ENCODE results near the gene ZNF691.
"Not testable (repeated sequence)": the region's sequence is repeated elsewhere in the genome, so short reads cannot be mapped to it uniquely, and the experiment has no call there.

The ZNF691 gene

DNA sequence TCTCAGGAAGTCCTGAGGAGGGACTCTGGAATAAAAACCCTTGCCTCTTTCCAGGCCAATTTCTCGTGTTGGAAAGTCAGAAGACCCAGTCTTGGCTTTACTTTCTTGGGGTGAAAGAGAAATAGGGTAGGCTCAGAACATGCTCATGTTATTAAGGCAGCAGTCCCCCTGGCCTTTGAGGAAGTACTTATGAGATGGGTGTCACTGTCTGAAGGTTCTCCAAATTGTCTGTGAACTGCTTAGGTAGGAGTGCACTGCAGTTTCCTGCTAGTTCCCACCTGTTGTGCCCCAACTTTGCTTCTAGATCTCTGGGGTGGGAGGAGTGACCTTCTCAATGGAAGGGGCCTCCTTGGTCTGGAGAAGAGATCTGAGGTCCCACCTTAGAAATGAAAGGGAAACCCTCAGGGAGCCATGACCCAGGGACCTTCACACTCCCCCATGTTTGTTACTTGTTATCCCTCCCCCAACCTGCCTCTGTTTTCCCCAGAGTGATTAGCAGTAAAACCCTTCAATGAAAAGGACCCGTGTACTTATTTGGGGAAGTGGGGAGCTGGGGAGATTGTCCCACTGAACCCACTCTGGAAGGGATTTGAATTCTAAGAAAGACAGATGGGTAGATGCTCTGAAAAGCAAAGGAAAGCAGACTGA is 5.7 kb downstream of the ZNF691 start:
- no peak overlapping the region for H3K14ac ChIP-seq (ENCODE audit: low read length)
- H2BK5ac ChIP-seq (ENCODE audit: low read length), result no peak overlapping the region
- peaks cover 9 to 10% of the 10 kb centered on the region in 2 donors for H3K4me1 ChIP-seq (ENCODE audit: control insufficient read depth in 2 of 2, insufficient read depth in 1 of 2, low read depth in 1 of 2, low read length in 2 of 2)
- H2AFZ ChIP-seq (ENCODE audit: low read length), result no peak overlapping the region
- H3K23ac ChIP-seq (ENCODE audit: low read depth, low read length, poor library complexity), result no peak overlapping the region
- peaks cover 27 to 60% of the 10 kb centered on the region in 2 donors for H3K36me3 ChIP-seq (replicated peaks in 1 of 2; ENCODE audit: control insufficient read depth in 2 of 2, insufficient read depth in 2 of 2, low read length in 2 of 2)
- WGBS, 2 donors (ENCODE audit: extremely low coverage in 2 of 2, insufficient read length in 2 of 2, insufficient replicate concordance in 1 of 2), result no CpG with 5 or more reads among the region's 2 CpGs
- H2BK12ac ChIP-seq (ENCODE audit: low read length), result no peak overlapping the region
- H3K79me1 ChIP-seq (ENCODE audit: low read depth, low read length), result peaks cover 2% of the 10 kb centered on the region
- H2BK120ac ChIP-seq (ENCODE audit: low read depth, low read length), result no peak overlapping the region
- H2AK5ac ChIP-seq (ENCODE audit: low read depth, low read length), result no peak overlapping the region
- H3K9me3 ChIP-seq (replicated peaks in 1 of 2; ENCODE audit: control insufficient read depth in 2 of 2, insufficient read depth in 1 of 2, low read depth in 1 of 2, low read length in 2 of 2), result peaks cover 27 to 39% of the 10 kb centered on the region in 2 donors
- no peak overlapping the region for H4K8ac ChIP-seq (ENCODE audit: low read depth, low read length)
- H3K9ac ChIP-seq (ENCODE audit: low read depth, low read length, poor library complexity), result no peak overlapping the region
- H3K4me2 ChIP-seq (ENCODE audit: insufficient read depth, low read length, poor library complexity, severe bottlenecking), result no peak overlapping the region
- no peak overlapping the region for H3K4ac ChIP-seq (ENCODE audit: low read length)
- H3K27ac ChIP-seq (replicated peaks; ENCODE audit: low read length), result no peak overlapping the region
- no peak overlapping the region for H4K91ac ChIP-seq (ENCODE audit: low read depth, low read length, poor library complexity)
- H3K4me3 ChIP-seq (ENCODE audit: low read length in 2 of 2), result no peak overlapping the region
- no peak for DNase-seq (ENCODE audit: low spot score)
- H3K27me3 ChIP-seq (ENCODE audit: control insufficient read depth in 3 of 3, insufficient read depth in 3 of 3, low read depth in 1 of 3, low read length in 3 of 3), result no peaks in the 10 kb centered on the region
- H2BK15ac ChIP-seq (ENCODE audit: low read length), result no peak overlapping the region
- no peak overlapping the region for H3K18ac ChIP-seq (ENCODE audit: low read length)

DNA sequence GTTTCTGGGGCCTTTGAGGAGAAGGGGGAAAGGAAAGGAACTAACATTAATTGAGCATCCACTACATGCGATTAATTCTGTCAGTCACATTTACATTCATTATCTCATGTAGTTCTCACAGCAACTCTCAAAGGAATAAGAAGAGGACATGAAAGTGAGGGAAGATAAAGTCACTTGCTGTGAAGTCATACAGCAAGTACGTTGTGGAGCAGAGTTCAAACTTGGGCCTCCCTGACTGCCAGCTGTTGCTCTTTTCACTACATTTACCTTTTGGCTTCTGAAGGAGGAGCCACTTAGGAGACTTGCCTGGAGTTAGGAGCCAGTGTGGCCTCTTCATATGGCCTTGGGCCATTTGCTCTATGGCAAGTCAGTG is 6.2 kb downstream of the ZNF691 start:
- no peak overlapping the region for H3K18ac ChIP-seq (ENCODE audit: low read length)
- no peak overlapping the region for H3K4me3 ChIP-seq (ENCODE audit: low read length in 2 of 2)
- peaks cover 28 to 41% of the 10 kb centered on the region in 2 donors for H3K9me3 ChIP-seq (replicated peaks in 1 of 2; ENCODE audit: control insufficient read depth in 2 of 2, insufficient read depth in 1 of 2, low read depth in 1 of 2, low read length in 2 of 2)
- no peak overlapping the region for H3K4ac ChIP-seq (ENCODE audit: low read length)
- H4K91ac ChIP-seq (ENCODE audit: low read depth, low read length, poor library complexity), result no peak overlapping the region
- H3K27ac ChIP-seq (replicated peaks; ENCODE audit: low read length), result no peak overlapping the region
- peaks cover 27 to 60% of the 10 kb centered on the region in 2 donors for H3K36me3 ChIP-seq (replicated peaks in 1 of 2; ENCODE audit: control insufficient read depth in 2 of 2, insufficient read depth in 2 of 2, low read length in 2 of 2)
- no peak overlapping the region for H3K4me2 ChIP-seq (ENCODE audit: insufficient read depth, low read length, poor library complexity, severe bottlenecking)
- H3K14ac ChIP-seq (ENCODE audit: low read length), result no peak overlapping the region
- DNase-seq (ENCODE audit: low spot score), result no peak
- no CpG with 5 or more reads among the region's 2 CpGs for WGBS, 2 donors (ENCODE audit: extremely low coverage in 2 of 2, insufficient read length in 2 of 2, insufficient replicate concordance in 1 of 2)
- H2BK5ac ChIP-seq (ENCODE audit: low read length), result no peak overlapping the region
- H2AFZ ChIP-seq (ENCODE audit: low read length), result no peak overlapping the region
- H4K8ac ChIP-seq (ENCODE audit: low read depth, low read length), result no peak overlapping the region
- no peak overlapping the region for H3K23ac ChIP-seq (ENCODE audit: low read depth, low read length, poor library complexity)
- no peak overlapping the region for H2BK120ac ChIP-seq (ENCODE audit: low read depth, low read length)
- H3K27me3 ChIP-seq (ENCODE audit: control insufficient read depth in 3 of 3, insufficient read depth in 3 of 3, low read depth in 1 of 3, low read length in 3 of 3), result no peaks in the 10 kb centered on the region
- H2AK5ac ChIP-seq (ENCODE audit: low read depth, low read length), result no peak overlapping the region
- peaks cover 5 to 6% of the 10 kb centered on the region in 2 donors for H3K4me1 ChIP-seq (ENCODE audit: control insufficient read depth in 2 of 2, insufficient read depth in 1 of 2, low read depth in 1 of 2, low read length in 2 of 2)
- H2BK15ac ChIP-seq (ENCODE audit: low read length), result no peak overlapping the region
- H3K9ac ChIP-seq (ENCODE audit: low read depth, low read length, poor library complexity), result no peak overlapping the region
- no peaks in the 10 kb centered on the region for H3K79me1 ChIP-seq (ENCODE audit: low read depth, low read length)
- H2BK12ac ChIP-seq (ENCODE audit: low read length), result no peak overlapping the region

DNA sequence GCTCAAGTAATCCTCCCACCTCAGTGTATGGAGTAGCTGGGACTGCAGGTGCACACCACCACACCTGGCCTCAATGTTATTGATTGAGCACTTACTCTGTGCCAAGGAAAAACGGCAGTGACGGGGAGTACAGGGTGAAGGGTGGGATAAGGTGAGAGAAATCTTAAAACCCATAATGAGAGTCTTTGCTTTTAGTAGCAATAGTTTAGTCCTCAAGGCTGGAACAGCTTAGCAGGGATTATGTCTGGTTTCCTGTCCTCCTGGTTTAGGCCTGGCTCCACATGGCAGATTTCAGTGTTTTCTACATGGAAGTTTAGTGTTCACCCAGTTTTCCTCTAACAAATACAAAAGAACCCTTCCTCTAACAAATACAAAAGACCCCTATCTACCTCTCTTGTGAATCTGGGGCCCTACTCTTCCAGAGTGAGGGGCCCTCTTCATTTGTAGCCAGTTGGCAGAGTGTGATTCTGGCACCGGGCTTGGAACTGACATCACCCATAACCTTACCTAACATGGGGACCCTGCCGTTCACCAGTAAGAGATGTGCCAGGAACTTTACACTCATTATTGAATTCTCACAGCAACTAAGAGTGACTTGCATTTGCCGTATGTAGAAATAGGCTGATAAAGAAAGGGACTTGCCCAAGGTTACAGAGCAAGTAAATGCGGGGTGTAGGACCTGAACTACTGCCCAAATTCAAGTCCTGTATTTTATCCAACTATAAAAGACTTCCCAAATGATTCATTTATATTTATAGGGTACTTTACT is 6.9 kb downstream of the ZNF691 start:
- Histone ChIP-seq H4K91ac (ENCODE audit: low read depth, low read length, poor library complexity) (no peak overlapping the region), H3K27ac (replicated peaks; ENCODE audit: low read length) (no peak overlapping the region), H2BK15ac (ENCODE audit: low read length) (no peak overlapping the region), H3K14ac (ENCODE audit: low read length) (no peak overlapping the region), H3K9me3 (replicated peaks in 1 of 2; ENCODE audit: control insufficient read depth in 2 of 2, insufficient read depth in 1 of 2, low read depth in 1 of 2, low read length in 2 of 2) (peaks cover 28 to 43% of the 10 kb centered on the region in 2 donors), H3K4ac (ENCODE audit: low read length) (no peak overlapping the region), H3K9ac (ENCODE audit: low read depth, low read length, poor library complexity) (no peak overlapping the region), H3K4me2 (ENCODE audit: insufficient read depth, low read length, poor library complexity, severe bottlenecking) (no peak overlapping the region), H3K18ac (ENCODE audit: low read length) (no peak overlapping the region), H3K23ac (ENCODE audit: low read depth, low read length, poor library complexity) (no peak overlapping the region), H3K79me1 (ENCODE audit: low read depth, low read length) (no peaks in the 10 kb centered on the region), H3K27me3 (ENCODE audit: control insufficient read depth in 3 of 3, insufficient read depth in 3 of 3, low read depth in 1 of 3, low read length in 3 of 3) (no peaks in the 10 kb centered on the region), H2AK5ac (ENCODE audit: low read depth, low read length) (no peak overlapping the region), H4K8ac (ENCODE audit: low read depth, low read length) (no peak overlapping the region), H2BK5ac (ENCODE audit: low read length) (no peak overlapping the region), H3K4me1 (ENCODE audit: control insufficient read depth in 2 of 2, insufficient read depth in 1 of 2, low read depth in 1 of 2, low read length in 2 of 2) (peaks cover 0 to 3% of the 10 kb centered on the region in 2 donors), H3K36me3 (replicated peaks in 1 of 2; ENCODE audit: control insufficient read depth in 2 of 2, insufficient read depth in 2 of 2, low read length in 2 of 2) (peaks cover 27 to 58% of the 10 kb centered on the region in 2 donors), H2AFZ (ENCODE audit: low read length) (no peak overlapping the region), H3K4me3 (ENCODE audit: low read length in 2 of 2) (no peak overlapping the region), H2BK120ac (ENCODE audit: low read depth, low read length) (no peak overlapping the region), H2BK12ac (ENCODE audit: low read length) (no peak overlapping the region)
- no peak for DNase-seq (ENCODE audit: low spot score)
- WGBS, 2 donors (ENCODE audit: extremely low coverage in 2 of 2, insufficient read length in 2 of 2, insufficient replicate concordance in 1 of 2), result no CpG with 5 or more reads among the region's 6 CpGs

DNA sequence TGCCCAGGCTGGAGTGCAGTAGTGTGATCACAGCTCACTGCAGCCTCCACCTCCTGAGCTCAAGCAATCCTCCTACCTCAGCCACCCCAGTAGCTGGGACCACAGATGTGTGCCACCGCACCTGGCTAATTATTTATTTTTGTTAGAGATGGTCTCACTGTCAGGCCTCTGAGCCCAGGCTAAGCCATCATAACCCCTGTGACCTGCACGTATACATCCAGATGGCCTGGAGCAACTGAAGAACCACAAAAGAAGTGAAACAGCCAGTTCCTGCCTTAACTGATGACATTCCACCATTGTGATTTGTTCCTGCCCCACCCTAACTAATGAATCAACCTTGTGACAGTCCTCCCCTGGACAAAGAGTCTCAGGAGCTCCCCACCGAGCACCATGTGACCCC is 10.1 kb downstream of the ZNF691 start:
- H3K9ac ChIP-seq (ENCODE audit: low read depth, low read length, poor library complexity); H3K4me3 ChIP-seq (ENCODE audit: low read length in 2 of 2); H4K91ac ChIP-seq (ENCODE audit: low read depth, low read length, poor library complexity); H3K4me2 ChIP-seq (ENCODE audit: insufficient read depth, low read length, poor library complexity, severe bottlenecking); H3K27me3 ChIP-seq (ENCODE audit: control insufficient read depth in 3 of 3, insufficient read depth in 3 of 3, low read depth in 1 of 3, low read length in 3 of 3); H3K27ac ChIP-seq (replicated peaks; ENCODE audit: low read length); DNase-seq (ENCODE audit: low spot score); H4K8ac ChIP-seq (ENCODE audit: low read depth, low read length); H2AK5ac ChIP-seq (ENCODE audit: low read depth, low read length); H3K4ac ChIP-seq (ENCODE audit: low read length); H3K23ac ChIP-seq (ENCODE audit: low read depth, low read length, poor library complexity); H2BK15ac ChIP-seq (ENCODE audit: low read length); H3K4me1 ChIP-seq (ENCODE audit: control insufficient read depth in 2 of 2, insufficient read depth in 1 of 2, low read depth in 1 of 2, low read length in 2 of 2); H2BK12ac ChIP-seq (ENCODE audit: low read length); H3K79me1 ChIP-seq (ENCODE audit: low read depth, low read length); H2BK5ac ChIP-seq (ENCODE audit: low read length); H2BK120ac ChIP-seq (ENCODE audit: low read depth, low read length); H2AFZ ChIP-seq (ENCODE audit: low read length); H3K14ac ChIP-seq (ENCODE audit: low read length); H3K18ac ChIP-seq (ENCODE audit: low read length): not testable (repeated sequence)
- no CpG with 5 or more reads among the region's 3 CpGs for WGBS, 2 donors (ENCODE audit: extremely low coverage in 2 of 2, insufficient read length in 2 of 2, insufficient replicate concordance in 1 of 2)
- H3K36me3 ChIP-seq (replicated peaks in 1 of 2; ENCODE audit: control insufficient read depth in 2 of 2, insufficient read depth in 2 of 2, low read length in 2 of 2), result peaks cover 12 to 26% of the 10 kb centered on the region in 2 donors
- H3K9me3 ChIP-seq (replicated peaks in 1 of 2; ENCODE audit: control insufficient read depth in 2 of 2, insufficient read depth in 1 of 2, low read depth in 1 of 2, low read length in 2 of 2), result peaks cover 27 to 37% of the 10 kb centered on the region in 2 donors
